ENCODE data around the gene ENGASE. TPM values are rescaled to one million over a fixed set of nuclear protein-coding genes. Genes with fewer than 3 reads are reported as not detected.

The ENGASE gene
- total and polyA plus RNA-seq, 3 donors from 2014 or later, result 20.3 to 48.5 (median 34.9) TPM

GRCh38 chr17:79031996-79032875 is 42.4 kb upstream of the ENGASE start:
- TF ChIP-seq POLR2A (IDR thresholded peaks at IDR 0.05), result no peak
- no peak for TF ChIP-seq CTCF (IDR thresholded peaks at IDR 0.05)
- no peak for DNase-seq
- Histone ChIP-seq H3K36me3 (ENCODE audit: low read depth, missing control alignments) (no peaks in the 10 kb centered on the region), H3K4me1 (peaks cover 27% of the 10 kb centered on the region), H3K27ac (no peak overlapping the region), H3K27me3 (no peaks in the 10 kb centered on the region), H3K9me3 (no peaks in the 10 kb centered on the region), H3K4me3 (no peak overlapping the region)
- intact Hi-C loops (cut with DNase I; ENCODE audit: low total_unique reads), result no loop called here
- 89 to 94% methylated on average over 26 of the region's 26 CpGs for WGBS, 2 donors

- 83 to 92% methylated on average over 9 of the region's 9 CpGs for WGBS, 2 donors
- no peak for DNase-seq
- Histone ChIP-seq H3K36me3 (ENCODE audit: low read depth, missing control alignments) (no peaks in the 10 kb centered on the region), H3K4me3 (no peak overlapping the region), H3K9me3 (no peaks in the 10 kb centered on the region), H3K4me1 (peaks cover 18% of the 10 kb centered on the region), H3K27ac (no peak overlapping the region), H3K27me3 (no peaks in the 10 kb centered on the region)
- intact Hi-C loops (cut with DNase I; ENCODE audit: low total_unique reads), result no loop called here
- TF ChIP-seq CTCF (IDR thresholded peaks at IDR 0.05) (no peak), POLR2A (IDR thresholded peaks at IDR 0.05) (no peak)
These were observed 41.5 kb upstream of the ENGASE start for GRCh38 chr17:79033046-79033616.

- TF ChIP-seq CTCF (IDR thresholded peaks at IDR 0.05) (no peak), POLR2A (IDR thresholded peaks at IDR 0.05) (no peak)
- H3K27me3 ChIP-seq, result no peaks in the 10 kb centered on the region
- peaks cover 17% of the 10 kb centered on the region for H3K4me1 ChIP-seq
- no peaks in the 10 kb centered on the region for H3K9me3 ChIP-seq
- H3K27ac ChIP-seq, result no peak overlapping the region
- 43 to 65% methylated on average over 13 to 28 of the region's 28 CpGs for WGBS, 2 donors
- intact Hi-C loops (cut with DNase I; ENCODE audit: low total_unique reads), result no loop called here
- DNase-seq, result peak; percentile 68
- H3K4me3 ChIP-seq, result no peak overlapping the region
- no peaks in the 10 kb centered on the region for H3K36me3 ChIP-seq (ENCODE audit: low read depth, missing control alignments)
These were observed 40.7 kb upstream of the ENGASE start for GRCh38 chr17:79033741-79034501.

- H3K4me1 ChIP-seq, result peaks cover 17% of the 10 kb centered on the region
- H3K4me3 ChIP-seq, result no peak overlapping the region
- no peaks in the 10 kb centered on the region for H3K27me3 ChIP-seq
- no peaks in the 10 kb centered on the region for H3K9me3 ChIP-seq
- WGBS, 2 donors, result 75 to 88% methylated on average over 8 of the region's 8 CpGs
- intact Hi-C loops (cut with DNase I; ENCODE audit: low total_unique reads), result no loop called here
- no peak overlapping the region for H3K27ac ChIP-seq
- H3K36me3 ChIP-seq (ENCODE audit: low read depth, missing control alignments), result no peaks in the 10 kb centered on the region
- no peak for DNase-seq
- TF ChIP-seq POLR2A (IDR thresholded peaks at IDR 0.05) (no peak), CTCF (IDR thresholded peaks at IDR 0.05) (no peak)
These were observed 39.6 kb upstream of the ENGASE start for GRCh38 chr17:79034931-79035485.

Measured in testis (tissue), 3 donors.